Activated CD8-positive, alpha-beta T cell treated with anti-CD3 and anti-CD28 coated beads for 36 hours (primary cell): ENCODE measurements around the gene STIM1. TPM values are rescaled to one million over a fixed set of nuclear protein-coding genes. Genes with fewer than 3 reads are reported as not detected.

Source experiments
- ATAC-seq: fragments of 200-7000 bp; cut with Tn5 transposase; one replicate; pipeline ENCODE4 v1.10.0; 2021; ENCODE audit warnings: mild to moderate bottlenecking, moderate library complexity
- CTCF ChIA-PET: fragments of 350-600 bp; sonication (Branson Sonifier 250); formaldehyde crosslinking; loops from one replicate; lab custom pipeline; 2021; ENCODE audit warnings: antibody characterized with exemption; lab: Charles Lee
- POLR2A ChIA-PET: fragments of 350-600 bp; sonication (Branson Sonifier 250); formaldehyde crosslinking; loops from one replicate; lab custom pipeline; 2021; ENCODE audit warnings: antibody characterized with exemption; lab: Charles Lee
- DNase-seq: peaks from one replicate; pipeline ENCODE4 v3.0.0-alpha.2; 2020
- H3K27ac Mint-ChIP-seq: one replicate; pipeline ENCODE4 v1.8.0; 2021; ENCODE audit warnings: mild to moderate bottlenecking, mixed read lengths
- H3K27me3 Mint-ChIP-seq: one replicate; pipeline ENCODE4 v1.8.0; 2021; ENCODE audit warnings: mixed read lengths
- H3K36me3 Mint-ChIP-seq: one replicate; pipeline ENCODE4 v1.8.0; 2021; ENCODE audit warnings: low read depth, mixed read lengths
- H3K4me1 Mint-ChIP-seq: one replicate; pipeline ENCODE4 v1.8.0; 2021; ENCODE audit warnings: low read depth, mixed read lengths
- H3K4me3 Mint-ChIP-seq: one replicate; pipeline ENCODE4 v1.8.0; 2021; ENCODE audit warnings: mild to moderate bottlenecking, moderate library complexity, mixed read lengths
- H3K9me3 Mint-ChIP-seq: one replicate; pipeline ENCODE4 v1.8.0; 2021; ENCODE audit warnings: mixed read lengths
- intact Hi-C: fragments of 100-400 bp; cut with micrococcal nuclease; formaldehyde crosslinking; loops from one replicate; pipeline ENCODE4 v1.10.0; 2022
- total RNA-seq, 2 experiments: library from RNA; stranded (reverse); gene quantifications; one replicate each; pipeline ENCODE4 v1.2.3, GENCODE V29; 2021
- TF ChIP-seq, protein P1 (sequence below): fragments of 200-600 bp; IDR thresholded peaks from one replicate; pipeline ENCODE4 v1.8.0; 2022; ENCODE audit warnings: antibody characterized with exemption, mild to moderate bottlenecking

Gene STIM1
- total RNA-seq, 2 experiments from 2014 or later = 60.8 to 61.4 TPM

DNA sequence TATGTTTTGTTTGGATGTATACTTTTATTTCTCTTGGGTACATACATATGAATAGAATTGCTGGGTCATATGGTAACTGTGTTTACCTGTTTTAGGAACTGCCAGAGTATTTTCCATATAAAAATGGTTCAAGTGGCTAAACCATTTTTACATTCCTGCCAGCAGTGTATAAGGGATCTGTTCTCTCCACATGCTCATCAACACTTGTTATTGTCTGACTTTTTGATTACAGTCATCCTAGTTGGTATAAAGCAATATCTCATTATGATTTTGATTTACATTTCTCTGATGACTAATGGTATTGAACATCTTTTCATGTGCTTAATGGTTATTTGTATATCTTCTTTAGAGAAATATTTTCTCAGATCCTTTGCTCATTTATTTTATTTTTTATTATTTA is 134.9 kb downstream of the STIM1 start:
- TF ChIP-seq, protein P1, sequence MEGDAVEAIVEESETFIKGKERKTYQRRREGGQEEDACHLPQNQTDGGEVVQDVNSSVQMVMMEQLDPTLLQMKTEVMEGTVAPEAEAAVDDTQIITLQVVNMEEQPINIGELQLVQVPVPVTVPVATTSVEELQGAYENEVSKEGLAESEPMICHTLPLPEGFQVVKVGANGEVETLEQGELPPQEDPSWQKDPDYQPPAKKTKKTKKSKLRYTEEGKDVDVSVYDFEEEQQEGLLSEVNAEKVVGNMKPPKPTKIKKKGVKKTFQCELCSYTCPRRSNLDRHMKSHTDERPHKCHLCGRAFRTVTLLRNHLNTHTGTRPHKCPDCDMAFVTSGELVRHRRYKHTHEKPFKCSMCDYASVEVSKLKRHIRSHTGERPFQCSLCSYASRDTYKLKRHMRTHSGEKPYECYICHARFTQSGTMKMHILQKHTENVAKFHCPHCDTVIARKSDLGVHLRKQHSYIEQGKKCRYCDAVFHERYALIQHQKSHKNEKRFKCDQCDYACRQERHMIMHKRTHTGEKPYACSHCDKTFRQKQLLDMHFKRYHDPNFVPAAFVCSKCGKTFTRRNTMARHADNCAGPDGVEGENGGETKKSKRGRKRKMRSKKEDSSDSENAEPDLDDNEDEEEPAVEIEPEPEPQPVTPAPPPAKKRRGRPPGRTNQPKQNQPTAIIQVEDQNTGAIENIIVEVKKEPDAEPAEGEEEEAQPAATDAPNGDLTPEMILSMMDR = no peak
- ChIA-PET POLR2A (no interaction called here), CTCF (interaction anchor here (1.2 to 3.0 kb wide), 4 partner anchors 82 to 141 kb away, joined by 5 to 18 read pairs (median 12); partner anchors contain the start of gene STIM1)
- Mint-ChIP-seq H3K9me3 (peaks cover 18% of the 10 kb centered on the region), H3K27ac (peak overlapping the region; percentile 70), H3K4me3 (peak overlapping the region; percentile 56), H3K4me1 (peaks cover 71% of the 10 kb centered on the region), H3K36me3 (peaks cover 35% of the 10 kb centered on the region), H3K27me3 (no peaks in the 10 kb centered on the region)
- DNase-seq (no peak), ATAC-seq (no peak)
- intact Hi-C loops = no loop called here

DNA sequence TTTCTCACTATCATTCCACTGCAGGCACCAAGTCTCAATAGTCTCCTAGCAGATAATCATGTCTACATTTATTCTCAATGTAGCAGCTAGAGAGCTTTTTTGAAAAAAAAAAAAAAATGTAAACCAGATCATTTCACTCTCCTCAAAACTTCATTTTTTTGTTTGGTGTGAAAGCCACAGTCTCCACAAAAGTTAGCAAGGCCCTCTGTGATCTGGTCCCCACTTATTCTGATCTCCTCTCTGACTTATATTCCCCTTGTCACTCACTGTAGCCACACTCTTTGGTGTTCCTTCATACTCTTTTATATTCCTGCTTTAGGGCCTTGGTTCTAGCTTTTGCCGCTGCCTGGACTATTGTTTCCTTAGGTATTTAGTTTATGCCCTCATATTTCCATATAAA is 137.5 kb downstream of the STIM1 start:
- DNase-seq (no peak), ATAC-seq (no peak)
- POLR2A ChIA-PET = interaction anchor here (1.0 kb wide), 1 partner anchor 139 kb away, joined by 4 read pairs; no protein-coding TSS in a partner anchor
- TF ChIP-seq, protein P1 = no peak
- intact Hi-C loops = no loop called here
- peak overlapping the region; percentile 47 for H3K27ac Mint-ChIP-seq
- CTCF ChIA-PET = interaction anchor here (1.3 to 1.6 kb wide), 2 partner anchors 80 to 143 kb away, joined by 3 read pairs; no protein-coding TSS in a partner anchor
- no peaks in the 10 kb centered on the region for H3K27me3 Mint-ChIP-seq
- peaks cover 66% of the 10 kb centered on the region for H3K4me1 Mint-ChIP-seq
- H3K36me3 Mint-ChIP-seq = peaks cover 39% of the 10 kb centered on the region
- peaks cover 19% of the 10 kb centered on the region for H3K9me3 Mint-ChIP-seq
- H3K4me3 Mint-ChIP-seq = no peak overlapping the region

GRCh38 chr11:3994030-3994640 is 138.7 kb downstream of the STIM1 start:
- ChIA-PET POLR2A (interaction anchor here (0.7 to 1.0 kb wide), 2 partner anchors 63 to 140 kb away, joined by 4 read pairs; no protein-coding TSS in a partner anchor), CTCF (interaction anchor here (0.7 to 1.6 kb wide), 3 partner anchors 60 to 145 kb away, joined by 3 read pairs; no protein-coding TSS in a partner anchor)
- Mint-ChIP-seq H3K27ac (no peak overlapping the region), H3K36me3 (peaks cover 43% of the 10 kb centered on the region), H3K4me3 (no peak overlapping the region), H3K27me3 (no peaks in the 10 kb centered on the region), H3K4me1 (peaks cover 62% of the 10 kb centered on the region), H3K9me3 (peaks cover 19% of the 10 kb centered on the region)
- TF ChIP-seq, protein P1 = no peak
- ATAC-seq (peak; percentile 65), DNase-seq (no peak)
- intact Hi-C loops = no loop called here

DNA sequence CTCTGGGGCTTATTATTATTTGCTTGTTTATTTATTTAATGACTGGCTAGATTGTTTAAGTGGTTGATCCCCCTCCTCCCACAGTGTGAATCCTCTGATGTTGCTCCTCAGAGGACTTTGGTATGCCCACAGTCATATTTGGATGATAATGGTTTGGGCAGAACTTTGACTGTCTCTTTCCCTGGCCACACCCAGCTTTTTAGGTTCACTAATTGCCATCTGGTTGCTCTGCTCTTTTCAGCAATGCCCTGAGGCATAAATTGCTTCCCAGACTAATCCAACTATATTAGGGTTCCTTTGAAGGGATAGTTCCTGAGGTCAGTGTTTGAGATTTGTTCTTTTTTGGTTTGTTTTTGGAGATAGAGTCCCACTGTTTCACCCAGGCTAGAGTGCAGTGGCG is 139.8 kb downstream of the STIM1 start:
- H3K27ac Mint-ChIP-seq = no peak overlapping the region
- ChIA-PET CTCF (interaction anchor here (0.8 to 3.6 kb wide), 3 partner anchors 53 to 146 kb away, joined by 3 to 20 read pairs (median 3); no protein-coding TSS in a partner anchor), POLR2A (no interaction called here)
- H3K27me3 Mint-ChIP-seq = no peaks in the 10 kb centered on the region
- DNase-seq (no peak), ATAC-seq (no peak)
- peaks cover 23% of the 10 kb centered on the region for H3K9me3 Mint-ChIP-seq
- peaks cover 42% of the 10 kb centered on the region for H3K36me3 Mint-ChIP-seq
- no peak overlapping the region for H3K4me3 Mint-ChIP-seq
- intact Hi-C loops = no loop called here
- peaks cover 54% of the 10 kb centered on the region for H3K4me1 Mint-ChIP-seq
- TF ChIP-seq, protein P1 = no peak
